ENCODE measurements around the gene ZNF277. TPM values are rescaled to one million over a fixed set of nuclear protein-coding genes. Genes with fewer than 3 reads are reported as not detected.
A peak's percentile ranks its signal among the peaks of the same experiment; 100 is the strongest.
"Not testable (repeated sequence)": the region's sequence is repeated elsewhere in the genome, so short reads cannot be mapped to it uniquely, and the experiment has no call there.

The ZNF277 gene
- total RNA-seq, 2 experiments from 2014 or later: 24.9 to 26.6 TPM

- ChIA-PET CTCF (interaction anchor here (0.5 kb wide), 1 partner anchor 70 kb away, joined by 6 read pairs; no protein-coding TSS in a partner anchor), POLR2A (no interaction called here)
- Mint-ChIP-seq H3K9me3 (peaks cover 3% of the 10 kb centered on the region), H3K4me3 (no peak overlapping the region), H3K27ac (no peak overlapping the region), H3K36me3 (no peaks in the 10 kb centered on the region), H3K4me1 (ENCODE audit: low read depth) (no peaks in the 10 kb centered on the region), H3K27me3 (peaks cover 4% of the 10 kb centered on the region)
- intact Hi-C loops (cut with micrococcal nuclease): no loop called here
- no peak for DNase-seq
These were observed 175.0 kb downstream of the ZNF277 start for GRCh38 chr7:112381311-112382091.

- no peak for DNase-seq
- CTCF ChIA-PET: no interaction called here
- Mint-ChIP-seq H3K27ac (no peak overlapping the region), H3K4me1 (ENCODE audit: low read depth) (no peaks in the 10 kb centered on the region), H3K4me3 (no peak overlapping the region), H3K36me3 (no peaks in the 10 kb centered on the region), H3K9me3 (peaks cover 3% of the 10 kb centered on the region), H3K27me3 (peaks cover 4% of the 10 kb centered on the region)
- POLR2A ChIA-PET: no interaction called here
- intact Hi-C loops (cut with micrococcal nuclease): no loop called here
These were observed 177.3 kb downstream of the ZNF277 start for GRCh38 chr7:112383671-112384417.

GRCh38 chr7:112385516-112385915 lies 179.0 kb downstream of the ZNF277 start:
- intact Hi-C loops (cut with micrococcal nuclease): no loop called here
- POLR2A ChIA-PET: no interaction called here
- CTCF ChIA-PET: no interaction called here
- Mint-ChIP-seq H3K9me3 (peaks cover 3% of the 10 kb centered on the region), H3K4me3 (no peak overlapping the region), H3K27me3 (peaks cover 4% of the 10 kb centered on the region), H3K4me1 (ENCODE audit: low read depth) (no peaks in the 10 kb centered on the region), H3K27ac (no peak overlapping the region), H3K36me3 (no peaks in the 10 kb centered on the region)
- DNase-seq: no peak

- H3K4me1 Mint-ChIP-seq (ENCODE audit: low read depth): no peaks in the 10 kb centered on the region
- H3K4me3 Mint-ChIP-seq: no peak overlapping the region
- ChIA-PET CTCF (no interaction called here), POLR2A (no interaction called here)
- no peak overlapping the region for H3K27ac Mint-ChIP-seq
- no peaks in the 10 kb centered on the region for H3K36me3 Mint-ChIP-seq
- no peaks in the 10 kb centered on the region for H3K9me3 Mint-ChIP-seq
- intact Hi-C loops (cut with micrococcal nuclease): no loop called here
- no peaks in the 10 kb centered on the region for H3K27me3 Mint-ChIP-seq
- DNase-seq: no peak
These were observed 180.1 kb downstream of the ZNF277 start for GRCh38 chr7:112386619-112387018.

- no peak for DNase-seq
- CTCF ChIA-PET: no interaction called here
- Mint-ChIP-seq H3K36me3 (no peaks in the 10 kb centered on the region), H3K4me3 (no peak overlapping the region), H3K4me1 (ENCODE audit: low read depth) (peaks cover 5% of the 10 kb centered on the region), H3K27me3 (no peaks in the 10 kb centered on the region), H3K27ac (no peak overlapping the region), H3K9me3 (no peaks in the 10 kb centered on the region)
- POLR2A ChIA-PET: no interaction called here
- intact Hi-C loops (cut with micrococcal nuclease): loop anchor here (5.0 to 10.0 kb wide), 2 partner anchors 305 to 727 kb away; partner anchors contain the start of gene SMIM30
These were observed 183.7 kb downstream of the ZNF277 start for GRCh38 chr7:112390167-112390566.

- DNase-seq: peak; percentile 64
- H3K27me3 Mint-ChIP-seq; H3K4me1 Mint-ChIP-seq (ENCODE audit: low read depth); H3K27ac Mint-ChIP-seq; H3K36me3 Mint-ChIP-seq; H3K9me3 Mint-ChIP-seq; CTCF ChIA-PET: not testable (repeated sequence)
- POLR2A ChIA-PET: interaction anchor here (0.8 kb wide), 1 partner anchor 59 kb away, joined by 3 read pairs; the partner anchor contains the start of gene IFRD1
- peak overlapping the region; percentile 53 for H3K4me3 Mint-ChIP-seq
- intact Hi-C loops (cut with micrococcal nuclease): loop anchor here (5.0 to 10.0 kb wide), 2 partner anchors 306 to 726 kb away; partner anchors contain the start of gene SMIM30
These were observed 184.8 kb downstream of the ZNF277 start for GRCh38 chr7:112391079-112391821.

- Mint-ChIP-seq H3K27ac (peak overlapping the region; percentile 24), H3K4me3 (peak overlapping the region; percentile 54)
- H3K27me3 Mint-ChIP-seq; CTCF ChIA-PET; H3K36me3 Mint-ChIP-seq; H3K9me3 Mint-ChIP-seq; H3K4me1 Mint-ChIP-seq (ENCODE audit: low read depth): not testable (repeated sequence)
- DNase-seq: peak; percentile 79
- POLR2A ChIA-PET: interaction anchor here (0.7 kb wide), 1 partner anchor 25 kb away, joined by 3 read pairs; no protein-coding TSS in a partner anchor
- intact Hi-C loops (cut with micrococcal nuclease): loop anchor here (1.0 to 10.0 kb wide), 4 partner anchors 57 to 725 kb away; partner anchors contain the start of genes DOCK4, SMIM30 and ZNF277
These were observed 185.4 kb downstream of the ZNF277 start for GRCh38 chr7:112391841-112392286.

Other genes starting within 250 kb of the ZNF277 start
- gene DOCK4, start 296 bp upstream of the ZNF277 start, total RNA-seq: 1 to 10 TPM in 1 of 2 experiments, under 1 TPM in 1; 0.36 to 1.1 TPM
- gene IFRD1, start 243.8 kb downstream of the ZNF277 start, total RNA-seq: 10 to 100 TPM; 43.4 to 49.7 TPM